ENCODE measurements around the gene ATRIP.
A peak's percentile ranks its signal among the peaks of the same experiment; 100 is the strongest.
"Not testable (repeated sequence)": the region's sequence is repeated elsewhere in the genome, so short reads cannot be mapped to it uniquely, and the experiment has no call there.

The ATRIP gene

GRCh38 chr3:48446425-48447193 is at the start of gene ATRIP:
TSS of gene ATRIP (plus strand) at chr3:48446737. CDS start at chr3:48446846, 109 bp downstream.
- peak; percentile 73 for DNase-seq

DNA sequence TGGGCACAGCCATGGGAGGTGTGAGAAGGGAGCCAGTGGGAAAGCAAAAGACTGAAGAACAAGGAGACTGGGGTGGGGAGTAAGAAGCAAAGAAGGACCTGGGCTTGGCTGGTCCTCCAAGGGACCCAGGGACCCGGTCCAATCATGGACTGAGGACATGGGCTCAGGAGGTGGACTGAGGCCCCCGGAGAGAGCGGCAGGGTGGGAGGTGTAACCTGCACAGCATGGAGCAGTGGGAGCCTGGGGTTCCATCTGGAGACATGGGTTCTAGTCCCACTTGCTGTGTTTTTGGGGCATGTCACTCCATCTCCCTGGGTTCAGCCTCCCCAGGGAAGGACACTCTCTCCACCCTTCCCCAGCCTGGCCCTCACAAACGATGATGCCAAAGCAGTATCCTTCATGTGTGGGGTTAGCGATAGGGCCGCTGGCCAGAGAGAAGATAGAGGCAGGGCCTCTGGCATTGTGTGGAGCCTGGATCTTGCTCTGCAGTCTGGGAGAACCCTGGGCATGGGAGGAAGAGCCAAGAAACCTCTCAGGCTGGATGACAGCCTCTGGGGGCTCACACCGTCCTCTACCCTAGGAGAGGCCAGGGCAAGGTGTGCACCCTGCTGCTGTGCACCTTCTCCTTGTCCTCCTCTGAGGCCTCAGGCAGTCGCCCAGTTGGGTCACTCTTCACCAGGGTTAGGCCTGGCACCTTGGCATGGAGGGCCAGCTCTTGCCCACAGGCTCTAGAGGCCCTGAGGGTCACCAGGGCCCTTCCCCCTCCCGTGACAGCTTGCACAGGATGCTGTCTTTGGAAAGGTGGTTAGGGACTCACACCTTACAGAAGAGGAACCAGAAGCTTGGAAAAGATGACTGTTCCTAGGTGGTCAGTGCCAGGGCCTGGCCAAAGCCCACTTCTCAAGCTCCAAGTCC is 48.5 kb upstream of the ATRIP start:
- DNase-seq, result no peak

GRCh38 chr3:48398701-48399386 is 47.7 kb upstream of the ATRIP start:
- no peak for DNase-seq

DNA sequence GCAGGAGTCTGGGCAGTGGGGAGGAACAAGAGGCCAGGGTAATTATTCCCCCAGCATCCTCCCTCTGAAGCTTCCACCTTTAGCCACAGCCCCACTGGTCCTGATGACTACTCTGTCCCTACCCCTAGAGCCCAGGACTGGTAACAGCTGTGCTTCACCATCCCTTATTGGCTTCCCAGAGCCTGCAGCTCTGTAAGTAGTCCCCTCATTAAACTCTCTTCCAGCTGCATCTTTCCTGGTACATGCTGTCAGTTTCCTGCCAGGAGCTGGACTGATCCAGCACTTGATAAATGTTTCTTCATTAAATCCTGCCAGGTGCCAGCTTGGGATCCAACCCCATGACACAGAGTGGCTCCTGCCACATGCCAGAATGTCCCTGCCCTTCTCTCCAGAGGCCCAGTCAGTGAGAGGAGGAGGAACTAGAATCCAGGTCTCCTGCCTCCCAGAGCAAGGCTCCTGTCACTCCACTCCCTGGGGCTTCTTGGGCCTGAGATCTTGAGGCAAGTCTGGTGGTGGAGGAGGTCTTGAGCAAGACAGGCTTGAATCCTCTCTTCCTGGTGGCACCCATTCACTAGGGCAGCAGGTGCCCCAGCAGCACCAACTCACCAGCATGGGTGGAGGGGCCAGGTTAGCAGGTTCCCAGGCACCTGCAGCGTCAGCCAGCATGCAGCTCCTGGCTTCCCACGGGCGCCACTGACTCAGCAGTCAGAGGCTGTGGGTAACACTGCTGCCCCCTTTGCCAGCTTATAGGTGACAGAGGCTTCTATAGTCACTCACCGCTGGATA is 47.0 kb upstream of the ATRIP start:
- DNase-seq, result no peak

- no peak for DNase-seq
These were observed 45.6 kb upstream of the ATRIP start for GRCh38 chr3:48400824-48401433.

DNA sequence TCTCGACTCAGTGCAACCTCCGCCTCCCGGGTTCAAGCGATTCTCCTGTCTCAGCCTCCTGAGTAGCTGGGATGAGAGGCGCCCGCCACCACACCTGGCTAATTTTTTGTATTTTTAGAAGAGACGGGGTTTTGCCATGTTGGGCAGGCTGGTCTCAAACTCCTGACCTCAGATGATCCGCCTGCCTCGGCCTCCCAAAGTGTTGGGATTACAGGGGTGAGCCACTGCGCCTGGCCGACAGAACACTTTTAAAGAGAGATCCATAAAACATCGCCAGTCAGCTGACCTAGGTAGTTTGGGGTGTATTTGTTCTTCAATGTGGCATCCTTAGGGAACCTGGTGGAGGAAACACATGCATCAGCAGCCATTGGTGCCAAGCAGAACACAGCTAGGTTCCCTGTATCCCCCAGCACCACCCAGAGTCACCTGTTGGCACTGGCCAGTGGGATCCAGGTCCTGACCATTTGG is 45.1 kb upstream of the ATRIP start:
- DNase-seq, result not testable (repeated sequence)

- no peak for DNase-seq
These were observed 44.2 kb upstream of the ATRIP start for GRCh38 chr3:48402281-48402732.

DNA sequence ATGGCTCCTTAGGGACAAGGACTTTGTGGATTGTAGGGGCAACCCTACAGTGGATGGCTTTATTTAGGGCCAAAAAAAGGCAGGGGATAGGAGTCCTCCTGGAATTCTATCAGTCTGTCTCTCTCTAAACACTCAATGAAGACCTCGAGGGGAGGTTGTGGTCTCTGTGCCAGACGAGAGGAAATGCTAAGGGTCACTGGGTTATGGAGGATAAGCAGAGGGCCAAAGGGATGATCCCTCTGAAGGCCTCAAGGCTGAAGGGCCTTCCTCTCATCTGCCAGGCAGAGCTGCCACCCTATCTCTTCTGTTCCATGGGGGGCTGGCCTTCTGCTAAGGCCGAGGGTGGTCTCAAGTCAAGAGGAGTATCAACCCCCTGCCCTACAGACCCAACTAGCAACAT is 43.6 kb upstream of the ATRIP start:
- no peak for DNase-seq

GRCh38 chr3:48403533-48404439 is 42.8 kb upstream of the ATRIP start:
- DNase-seq, result no peak

GRCh38 chr3:48404440-48405342 is 41.8 kb upstream of the ATRIP start:
- no peak for DNase-seq

GRCh38 chr3:48405343-48405881 is 41.1 kb upstream of the ATRIP start:
- DNase-seq, result no peak

DNA sequence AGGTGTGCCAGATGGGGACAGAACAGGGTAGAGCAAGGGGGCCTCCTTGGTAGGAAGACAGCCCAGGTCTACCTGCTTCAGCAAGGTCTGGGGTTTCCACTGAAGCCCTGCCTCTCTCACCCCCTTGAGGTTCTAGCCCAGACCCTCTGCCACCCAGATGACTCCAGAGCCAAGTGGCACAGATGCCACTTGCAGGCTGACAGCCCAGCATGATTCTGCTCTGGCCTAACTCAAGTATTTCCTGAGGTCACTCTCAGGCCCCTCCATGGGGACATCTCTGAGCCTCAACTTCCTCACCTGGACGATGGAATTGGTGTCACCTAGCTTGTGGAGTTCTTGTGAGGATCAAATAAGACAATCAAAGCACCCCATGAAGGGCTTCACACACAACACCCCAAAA is 40.6 kb upstream of the ATRIP start:
- DNase-seq, result no peak

GRCh38 chr3:48406443-48407431 is 39.8 kb upstream of the ATRIP start:
- no peak for DNase-seq

GRCh38 chr3:48407542-48408099 is 38.9 kb upstream of the ATRIP start:
- DNase-seq, result no peak

- DNase-seq, result no peak
These were observed 37.7 kb upstream of the ATRIP start for GRCh38 chr3:48408823-48409281.

GRCh38 chr3:48409291-48410201 is 37.0 kb upstream of the ATRIP start:
- no peak for DNase-seq
